Thymus (tissue), 11 donors: Measurements from ENCODE around the gene RAPGEF4. TPM values are rescaled to one million over a fixed set of nuclear protein-coding genes. Genes with fewer than 3 reads are reported as not detected.

ENCODE experiments used
- DNase-seq, 9 donors: peaks; one replicate each; pipeline ENCODE4 v3.0.0-alpha.2; 2013; ENCODE audit warnings: low spot score in 9 of 9, low read depth in 6 of 9, missing footprints in 1 of 9
- H3K27ac ChIP-seq, 2 donors: one replicate each; pipeline ENCODE4 v1.5.1; 2013; ENCODE audit warnings: control low read depth in 1 of 2, low read depth in 1 of 2, low read length in 1 of 2, mild to moderate bottlenecking in 1 of 2, moderate library complexity in 1 of 2
- H3K27me3 ChIP-seq, 2 donors: one replicate each; pipeline ENCODE4 v1.5.1; 2013; ENCODE audit warnings: low read length in 1 of 2; ENCODE audit not compliant: control insufficient read depth in 2 of 2, insufficient read depth in 1 of 2
- H3K36me3 ChIP-seq, 2 donors: one replicate each; pipeline ENCODE4 v1.5.1; 2013; ENCODE audit warnings: low read length in 1 of 2, mild to moderate bottlenecking in 1 of 2, moderate library complexity in 1 of 2; ENCODE audit not compliant: control insufficient read depth in 2 of 2, insufficient read depth in 2 of 2
- H3K4me1 ChIP-seq, 2 donors: one replicate each; pipeline ENCODE4 v1.5.1; 2013; ENCODE audit warnings: low read length in 2 of 2; ENCODE audit not compliant: control insufficient read depth in 2 of 2, insufficient read depth in 2 of 2
- H3K4me3 ChIP-seq, 2 donors: one replicate each; pipeline ENCODE4 v1.5.1; 2013; ENCODE audit warnings: low read length in 2 of 2, control low read depth in 1 of 2, mild to moderate bottlenecking in 1 of 2
- H3K9me3 ChIP-seq, 2 donors: one replicate each; pipeline ENCODE4 v1.5.1; 2013; ENCODE audit warnings: low read length in 1 of 2, mild to moderate bottlenecking in 1 of 2; ENCODE audit not compliant: control insufficient read depth in 2 of 2, insufficient read depth in 1 of 2
- WGBS: extraction: QIAGEN DNeasy Blood & Tissue Kit; methylation state at CpG from one replicate; pipeline ENCODE4 v1.1.7; 2013; 5-methylcytosine and 5-hydroxymethylcytosine counted together
- polyA plus RNA-seq: library from polyadenylated mRNA; stranded (reverse); fragments of 200-250 nt; gene quantifications from one replicate; pipeline ENCODE4 v1.2.3, GENCODE V29; 2013
- total RNA-seq: library from RNA; stranded (reverse); fragments of 120-200 nt; gene quantifications from one replicate; pipeline ENCODE4 v1.2.4, GENCODE V29; 2013
- donor health status: healthy.

Gene RAPGEF4
- total and polyA plus RNA-seq, 2 donors: 2.0 to 3.6 TPM

GRCh38 chr2:172864182-172864581 is 128.5 kb downstream of the RAPGEF4 start:
- Histone ChIP-seq H3K4me3 (no peak overlapping the region), H3K4me1 (no peaks in the 10 kb centered on the region), H3K9me3 (no peaks in the 10 kb centered on the region), H3K27me3 (no peaks in the 10 kb centered on the region), H3K27ac (no peak overlapping the region), H3K36me3 (no peaks in the 10 kb centered on the region)
- 61% methylated on average over 5 of the region's 5 CpGs for WGBS
- peak; percentile 49 to 86 (median 72) for DNase-seq

- H3K4me1 ChIP-seq: no peaks in the 10 kb centered on the region
- no peaks in the 10 kb centered on the region for H3K27me3 ChIP-seq
- WGBS: 90% methylated on average over 3 of the region's 3 CpGs
- no peaks in the 10 kb centered on the region for H3K9me3 ChIP-seq
- no peak overlapping the region for H3K27ac ChIP-seq
- H3K36me3 ChIP-seq: no peaks in the 10 kb centered on the region
- no peak for DNase-seq
- no peak overlapping the region for H3K4me3 ChIP-seq
Observed at GRCh38 chr2:172865422-172865821, 129.8 kb downstream of the RAPGEF4 start.

- 98% methylated on average over 5 of the region's 5 CpGs for WGBS
- DNase-seq: no peak
- no peak overlapping the region for H3K27ac ChIP-seq
- H3K9me3 ChIP-seq: no peaks in the 10 kb centered on the region
- H3K36me3 ChIP-seq: no peaks in the 10 kb centered on the region
- no peaks in the 10 kb centered on the region for H3K27me3 ChIP-seq
- H3K4me3 ChIP-seq: no peak overlapping the region
- H3K4me1 ChIP-seq: no peaks in the 10 kb centered on the region
Observed at GRCh38 chr2:172869861-172870260, 134.2 kb downstream of the RAPGEF4 start.

- Histone ChIP-seq H3K4me3 (no peak overlapping the region), H3K9me3 (no peaks in the 10 kb centered on the region), H3K27ac (no peak overlapping the region), H3K4me1 (no peaks in the 10 kb centered on the region), H3K36me3 (no peaks in the 10 kb centered on the region), H3K27me3 (no peaks in the 10 kb centered on the region)
- DNase-seq: no peak
- 97% methylated on average over 2 of the region's 2 CpGs for WGBS
Observed at GRCh38 chr2:172870396-172870795, 134.8 kb downstream of the RAPGEF4 start.

- H3K36me3 ChIP-seq: no peaks in the 10 kb centered on the region
- H3K9me3 ChIP-seq: no peaks in the 10 kb centered on the region
- no peak overlapping the region for H3K4me3 ChIP-seq
- H3K27me3 ChIP-seq: no peaks in the 10 kb centered on the region
- 94% methylated on average over 2 of the region's 2 CpGs for WGBS
- no peaks in the 10 kb centered on the region for H3K4me1 ChIP-seq
- H3K27ac ChIP-seq: no peak overlapping the region
- DNase-seq: no peak
Observed at GRCh38 chr2:172877826-172878225, 142.2 kb downstream of the RAPGEF4 start.

GRCh38 chr2:172878260-172878659 is 142.6 kb downstream of the RAPGEF4 start:
- 90% methylated on average over 1 of the region's 1 CpG for WGBS
- no peaks in the 10 kb centered on the region for H3K36me3 ChIP-seq
- H3K27me3 ChIP-seq: no peaks in the 10 kb centered on the region
- H3K9me3 ChIP-seq: no peaks in the 10 kb centered on the region
- H3K27ac ChIP-seq: no peak overlapping the region
- H3K4me1 ChIP-seq: no peaks in the 10 kb centered on the region
- no peak for DNase-seq
- no peak overlapping the region for H3K4me3 ChIP-seq

GRCh38 chr2:172884336-172884735 is 148.7 kb downstream of the RAPGEF4 start:
- H3K4me3 ChIP-seq: no peak overlapping the region
- H3K36me3 ChIP-seq: no peaks in the 10 kb centered on the region
- H3K4me1 ChIP-seq: no peaks in the 10 kb centered on the region
- no peaks in the 10 kb centered on the region for H3K27me3 ChIP-seq
- H3K27ac ChIP-seq: no peak overlapping the region
- WGBS: 94% methylated on average over 1 of the region's 1 CpG
- no peak for DNase-seq
- H3K9me3 ChIP-seq: no peaks in the 10 kb centered on the region

GRCh38 chr2:172885996-172886395 is 150.4 kb downstream of the RAPGEF4 start:
- WGBS: 97% methylated on average over 3 of the region's 3 CpGs
- Histone ChIP-seq H3K27me3 (no peaks in the 10 kb centered on the region), H3K9me3 (no peaks in the 10 kb centered on the region), H3K36me3 (no peaks in the 10 kb centered on the region), H3K4me3 (no peak overlapping the region), H3K27ac (no peak overlapping the region), H3K4me1 (peaks cover 4 to 5% of the 10 kb centered on the region in 2 donors)
- DNase-seq: no peak

GRCh38 chr2:172887280-172887679 is 151.6 kb downstream of the RAPGEF4 start:
- Histone ChIP-seq H3K27me3 (peaks cover 0 to 3% of the 10 kb centered on the region in 2 donors), H3K4me3 (no peak overlapping the region), H3K27ac (no peak overlapping the region), H3K4me1 (peaks cover 4 to 5% of the 10 kb centered on the region in 2 donors), H3K9me3 (no peaks in the 10 kb centered on the region), H3K36me3 (no peaks in the 10 kb centered on the region)
- no peak for DNase-seq
- over 99% methylated on average over 2 of the region's 2 CpGs for WGBS
